IPS-20b (cell line): Measurements from ENCODE around the gene ANKLE2.
"Not testable (repeated sequence)": the region's sequence is repeated elsewhere in the genome, so short reads cannot be mapped to it uniquely, and the experiment has no call there.

Experiments
- H3K27ac ChIP-seq: one replicate; pipeline ENCODE4 v1.5.1; 2013; ENCODE audit warnings: low read length
- H3K27me3 ChIP-seq: 2 replicates; pipeline ENCODE4 v1.6.1; 2013; ENCODE audit warnings: mild to moderate bottlenecking, low read length, inconsistent platforms; ENCODE audit not compliant: insufficient read depth
- H3K36me3 ChIP-seq: 2 replicates; pipeline ENCODE4 v1.6.1; 2013; ENCODE audit warnings: low read depth, mild to moderate bottlenecking, inconsistent platforms, low read length, moderate library complexity; ENCODE audit not compliant: insufficient read depth
- H3K4me1 ChIP-seq: 2 replicates; pipeline ENCODE4 v1.6.1; 2013; ENCODE audit warnings: mild to moderate bottlenecking, control low read depth, inconsistent platforms, low read length, moderate library complexity; ENCODE audit not compliant: insufficient read depth
- H3K4me3 ChIP-seq: 2 replicates; pipeline ENCODE4 v1.5.1; 2013; ENCODE audit warnings: mild to moderate bottlenecking, low read length, inconsistent platforms
- H3K9ac ChIP-seq: 2 replicates; pipeline ENCODE4 v1.6.1; 2013; ENCODE audit warnings: low read depth, mild to moderate bottlenecking, inconsistent platforms, low read length, moderate library complexity
- H3K9me3 ChIP-seq: 2 replicates; pipeline ENCODE4 v1.6.1; 2013; ENCODE audit warnings: mild to moderate bottlenecking, low read depth, low read length, inconsistent platforms; ENCODE audit not compliant: insufficient read depth

The ANKLE2 gene

GRCh38 chr12:132791940-132792339 lies 30.3 kb upstream of the ANKLE2 start:
- not testable (repeated sequence) for H3K4me3 ChIP-seq

DNA sequence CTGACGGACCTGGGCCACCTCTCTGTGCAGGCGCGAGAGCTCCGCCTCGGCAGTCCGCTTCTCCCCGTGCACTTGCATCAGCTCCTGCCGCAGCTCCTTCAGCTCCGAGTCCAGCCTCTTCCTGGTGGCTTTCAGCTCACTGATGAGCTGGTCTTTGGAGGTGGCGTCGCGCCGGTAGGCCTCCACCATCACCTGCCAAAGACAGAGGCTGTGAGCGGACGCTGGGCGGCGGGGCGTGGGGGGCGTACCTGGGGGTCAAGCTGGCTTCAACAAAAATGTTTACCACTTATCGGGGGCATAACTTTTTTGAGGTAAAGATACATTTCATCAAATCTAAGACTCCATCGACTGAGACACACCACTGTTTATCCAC lies 27.5 kb upstream of the ANKLE2 start:
- Histone ChIP-seq H3K36me3 (peaks cover 53% of the 10 kb centered on the region), H3K27ac (no peak overlapping the region), H3K4me1 (no peaks in the 10 kb centered on the region), H3K9me3 (no peaks in the 10 kb centered on the region), H3K4me3 (no peak overlapping the region), H3K27me3 (no peaks in the 10 kb centered on the region), H3K9ac (no peak overlapping the region)

More at GRCh38 chr12:132791940-132792339, 30.3 kb upstream of the ANKLE2 start:
- H3K36me3 ChIP-seq, result peaks cover 56% of the 10 kb centered on the region
- not testable (repeated sequence) for H3K9me3 ChIP-seq, H3K27ac ChIP-seq, H3K9ac ChIP-seq, H3K27me3 ChIP-seq, H3K4me1 ChIP-seq

DNA sequence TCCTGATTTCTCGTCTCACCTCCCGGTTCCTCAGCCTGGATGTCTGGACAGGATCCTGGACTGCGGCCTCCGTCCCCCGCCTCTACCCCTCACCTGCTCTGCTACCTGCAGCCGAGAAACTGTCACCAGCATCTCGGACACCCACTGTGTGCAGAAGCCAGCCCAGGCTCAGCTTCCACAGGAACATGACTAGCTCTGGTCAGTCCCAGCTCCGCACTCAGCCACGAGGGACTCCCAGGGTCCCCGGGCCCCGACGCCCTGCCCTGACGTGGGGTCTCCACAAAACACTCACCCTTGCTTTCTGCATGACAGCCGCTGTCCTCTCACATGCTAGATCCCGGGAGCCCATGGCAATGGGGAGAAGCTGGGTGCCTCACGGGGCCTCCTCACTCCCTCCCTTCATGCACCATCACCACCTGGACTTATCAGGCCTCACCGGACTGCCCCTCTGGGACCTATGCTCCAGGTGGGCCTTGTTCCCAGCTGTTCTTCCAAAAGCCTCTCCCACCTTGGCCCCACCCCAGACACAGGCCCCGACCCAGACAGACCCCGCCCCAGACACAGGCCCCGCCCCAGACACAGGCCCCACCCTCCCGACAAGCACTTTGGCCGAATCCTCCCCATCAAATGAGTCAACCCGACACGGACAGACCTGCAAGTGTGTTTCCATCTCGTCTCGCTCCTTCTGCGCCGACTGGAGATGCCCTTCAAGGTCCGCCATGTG lies 26.9 kb upstream of the ANKLE2 start:
- peaks cover 53% of the 10 kb centered on the region for H3K36me3 ChIP-seq
- H3K9ac ChIP-seq, result no peak overlapping the region

DNA sequence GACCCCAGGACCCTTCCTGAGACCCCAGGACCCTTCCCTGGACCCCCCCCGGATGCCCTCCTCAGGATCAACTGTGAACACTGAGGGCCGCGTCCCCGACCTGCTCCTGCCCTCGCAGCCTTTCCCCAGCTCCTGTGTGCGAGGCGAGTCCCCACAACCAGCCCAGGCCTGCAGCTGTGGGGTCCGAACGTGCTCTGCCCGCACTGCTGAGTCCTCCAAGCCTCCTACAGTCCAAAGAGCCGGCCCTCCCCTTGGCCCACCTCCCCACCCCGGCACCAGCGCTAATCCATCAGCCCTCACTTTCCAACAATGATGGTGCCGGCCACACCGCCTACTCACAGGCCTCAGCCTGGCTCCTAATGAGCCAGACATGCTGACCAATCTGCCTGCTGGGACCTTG lies 26.2 kb upstream of the ANKLE2 start:
- Histone ChIP-seq H3K9me3 (no peaks in the 10 kb centered on the region), H3K9ac (no peak overlapping the region), H3K4me1 (no peaks in the 10 kb centered on the region), H3K4me3 (no peak overlapping the region), H3K27ac (no peak overlapping the region), H3K27me3 (no peaks in the 10 kb centered on the region), H3K36me3 (peaks cover 58% of the 10 kb centered on the region)

More for the DNA sequence above, 26.9 kb upstream of the ANKLE2 start:
- Histone ChIP-seq H3K9me3 (no peaks in the 10 kb centered on the region), H3K27ac (no peak overlapping the region), H3K4me3 (no peak overlapping the region), H3K4me1 (no peaks in the 10 kb centered on the region), H3K27me3 (no peaks in the 10 kb centered on the region)

GRCh38 chr12:132786192-132786591 lies 24.6 kb upstream of the ANKLE2 start:
- no peak overlapping the region for H3K4me3 ChIP-seq
- no peak overlapping the region for H3K27ac ChIP-seq
- H3K9ac ChIP-seq, result no peak overlapping the region
- H3K36me3 ChIP-seq, result peaks cover 70% of the 10 kb centered on the region
- H3K9me3 ChIP-seq, result no peaks in the 10 kb centered on the region
- no peaks in the 10 kb centered on the region for H3K27me3 ChIP-seq
- no peaks in the 10 kb centered on the region for H3K4me1 ChIP-seq

- H3K4me3 ChIP-seq, result no peak overlapping the region
- H3K4me1 ChIP-seq, result no peaks in the 10 kb centered on the region
- H3K36me3 ChIP-seq, result peaks cover 79% of the 10 kb centered on the region
- H3K27me3 ChIP-seq, result no peaks in the 10 kb centered on the region
- H3K9ac ChIP-seq, result no peak overlapping the region
- H3K27ac ChIP-seq, result no peak overlapping the region
- no peaks in the 10 kb centered on the region for H3K9me3 ChIP-seq
Measured at GRCh38 chr12:132784580-132784979, 22.9 kb upstream of the ANKLE2 start.

DNA sequence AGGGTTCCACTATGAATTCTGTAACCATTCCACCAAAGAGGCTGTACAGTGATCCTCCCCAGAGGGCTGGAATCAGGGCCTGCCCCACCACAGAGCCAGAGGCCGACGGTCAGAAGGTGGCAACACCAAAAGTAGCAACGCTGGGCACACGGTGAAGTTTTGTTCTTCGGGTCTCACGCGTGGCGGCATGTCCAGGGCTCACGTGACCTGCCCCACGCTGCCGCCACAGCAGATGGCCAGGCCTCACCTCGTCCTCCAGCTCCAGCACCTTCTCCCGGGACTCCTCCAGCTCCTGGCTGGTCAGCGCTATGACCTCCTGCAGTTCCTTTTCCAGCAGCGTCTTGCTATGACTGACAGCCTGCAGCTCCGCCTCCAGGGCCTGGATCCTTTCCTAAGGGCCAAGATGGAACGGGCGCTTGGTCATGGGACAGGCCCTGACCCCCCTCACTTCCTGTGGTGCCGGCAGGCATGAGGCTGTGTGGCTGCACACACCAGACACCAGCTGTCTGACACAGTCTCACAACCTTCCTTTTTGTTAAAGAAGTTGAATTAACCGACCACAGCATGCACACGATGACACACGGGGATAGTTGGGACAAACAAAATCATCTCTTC lies 22.4 kb upstream of the ANKLE2 start:
- Histone ChIP-seq H3K9ac (no peak overlapping the region), H3K27me3 (no peaks in the 10 kb centered on the region), H3K27ac (no peak overlapping the region), H3K4me1 (no peaks in the 10 kb centered on the region), H3K9me3 (no peaks in the 10 kb centered on the region), H3K36me3 (peaks cover 77% of the 10 kb centered on the region), H3K4me3 (no peak overlapping the region)

DNA sequence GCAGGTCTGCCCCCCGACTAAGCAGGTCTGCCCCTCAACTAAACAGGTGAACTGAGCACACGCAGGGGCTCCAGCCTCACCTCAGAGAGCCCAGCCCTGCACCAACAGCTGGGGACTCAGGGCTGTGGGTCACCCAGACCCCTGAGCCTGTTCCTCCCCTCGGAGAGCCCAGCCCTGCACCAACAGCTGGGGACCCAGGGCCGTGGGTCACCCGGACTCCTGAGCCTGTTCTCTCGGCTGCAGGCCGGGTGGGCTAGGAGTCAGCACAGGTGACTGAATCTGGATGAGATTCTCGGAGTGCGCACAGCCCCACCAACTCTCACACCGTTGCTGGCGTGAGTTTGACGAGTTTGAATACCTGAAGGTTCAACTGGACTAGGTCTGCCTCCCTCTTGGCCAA lies 20.3 kb upstream of the ANKLE2 start:
- no peak overlapping the region for H3K9ac ChIP-seq
- no peak overlapping the region for H3K4me3 ChIP-seq
- H3K27me3 ChIP-seq, result no peaks in the 10 kb centered on the region
- H3K9me3 ChIP-seq, result no peaks in the 10 kb centered on the region
- peaks cover 79% of the 10 kb centered on the region for H3K36me3 ChIP-seq
- H3K27ac ChIP-seq, result no peak overlapping the region
- H3K4me1 ChIP-seq, result no peaks in the 10 kb centered on the region

DNA sequence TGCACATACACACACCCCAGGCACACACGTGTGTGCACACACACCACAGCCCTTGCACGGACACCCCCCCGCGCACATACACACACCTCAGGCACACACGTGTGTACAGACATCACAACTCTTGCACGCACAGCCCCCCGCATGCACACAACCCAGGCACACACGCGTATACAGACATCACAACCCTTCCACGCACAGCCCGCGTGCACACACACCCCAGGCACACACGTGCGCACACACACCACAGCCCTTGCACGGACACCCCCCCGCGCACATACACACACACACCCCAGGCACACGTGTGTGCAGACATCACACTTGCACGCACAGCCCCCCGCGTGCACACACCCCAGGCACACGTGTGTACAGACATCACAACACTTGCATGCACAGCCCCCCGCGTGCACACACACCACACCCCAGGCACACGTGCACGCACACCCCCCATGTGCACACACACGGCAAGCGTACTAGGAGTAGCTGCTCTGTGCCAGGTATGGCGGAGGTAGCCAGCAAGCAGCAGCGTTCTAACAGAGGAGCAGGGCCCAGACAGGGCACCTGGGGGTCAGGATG lies 18.2 kb upstream of the ANKLE2 start:
- Histone ChIP-seq H3K27ac (no peak overlapping the region), H3K36me3 (peaks cover 84% of the 10 kb centered on the region)

DNA sequence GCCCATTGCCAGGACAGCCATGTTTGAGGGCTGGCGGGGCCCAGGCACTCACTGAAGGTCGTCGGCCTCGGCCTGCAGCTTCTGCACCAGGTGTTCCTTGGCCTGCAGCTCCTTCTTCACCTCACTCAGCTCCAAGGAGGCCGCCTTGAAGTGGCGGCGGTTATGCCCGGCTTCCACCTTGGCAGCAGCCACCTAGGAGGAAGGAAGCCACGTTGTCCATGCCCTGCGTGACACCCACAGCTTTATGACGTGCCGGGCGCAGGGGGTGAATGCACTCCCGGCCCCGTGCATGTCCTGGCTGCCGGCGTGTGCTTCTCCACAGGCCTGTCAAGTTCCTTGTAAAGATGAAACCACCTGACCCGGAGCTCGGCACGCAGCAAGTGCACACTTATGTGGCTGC lies 16.0 kb upstream of the ANKLE2 start:
- H3K27me3 ChIP-seq, result no peaks in the 10 kb centered on the region
- H3K27ac ChIP-seq, result no peak overlapping the region
- H3K4me3 ChIP-seq, result no peak overlapping the region
- H3K9ac ChIP-seq, result no peak overlapping the region
- H3K36me3 ChIP-seq, result peaks cover 86% of the 10 kb centered on the region
- H3K4me1 ChIP-seq, result no peaks in the 10 kb centered on the region
- H3K9me3 ChIP-seq, result no peaks in the 10 kb centered on the region

More for the DNA sequence above, 18.2 kb upstream of the ANKLE2 start:
- Histone ChIP-seq H3K9ac (no peak overlapping the region), H3K9me3 (no peaks in the 10 kb centered on the region), H3K4me3 (no peak overlapping the region), H3K27me3 (no peaks in the 10 kb centered on the region), H3K4me1 (no peaks in the 10 kb centered on the region)

- H3K27ac ChIP-seq, result no peak overlapping the region
- H3K36me3 ChIP-seq, result peaks cover 85% of the 10 kb centered on the region
- H3K9ac ChIP-seq, result no peak overlapping the region
- no peaks in the 10 kb centered on the region for H3K27me3 ChIP-seq
- H3K4me1 ChIP-seq, result no peaks in the 10 kb centered on the region
- no peak overlapping the region for H3K4me3 ChIP-seq
- H3K9me3 ChIP-seq, result no peaks in the 10 kb centered on the region
Measured at GRCh38 chr12:132776816-132777568, 15.4 kb upstream of the ANKLE2 start.
